Lung (tissue), 12 donors: ENCODE results near the gene DAGLA. TPM values are rescaled to one million over a fixed set of nuclear protein-coding genes. Genes with fewer than 3 reads are reported as not detected.
A peak's percentile ranks its signal among the peaks of the same experiment; 100 is the strongest.

ENCODE experiments used
- ATAC-seq: fragments of 200-7000 bp; cut with Tn5 transposase; one replicate; pipeline ENCODE4 v1.9.1; 2020; ENCODE audit warnings: moderate number of reproducible peaks; ENCODE audit not compliant: insufficient read depth, low FRiP score
- DNase-seq, 3 donors: peaks; one replicate each; pipeline ENCODE4 v3.0.0-alpha.2; 2013 to 2017
- H3K27ac ChIP-seq, 2 donors: one replicate each; pipeline ENCODE4 v1.5.1; 2013; ENCODE audit warnings: mild to moderate bottlenecking in 2 of 2, moderate library complexity in 2 of 2, control low read depth in 1 of 2, inconsistent platforms in 1 of 2, low read depth in 1 of 2, low read length in 1 of 2
- H3K27me3 ChIP-seq, 3 donors: one replicate each; pipeline ENCODE4 v1.5.1; 2013; ENCODE audit warnings: low read length in 2 of 3; ENCODE audit not compliant: control insufficient read depth in 3 of 3, insufficient read depth in 3 of 3
- H3K36me3 ChIP-seq, 4 donors: one replicate each; pipeline ENCODE4 v1.5.1; 2013; ENCODE audit warnings: low read length in 4 of 4, mild to moderate bottlenecking in 1 of 4, moderate library complexity in 1 of 4; ENCODE audit not compliant: control insufficient read depth in 4 of 4, insufficient read depth in 4 of 4
- H3K4me1 ChIP-seq, 5 donors: one replicate each; pipeline ENCODE4 v1.5.1; 2013; ENCODE audit warnings: low read length in 5 of 5, mild to moderate bottlenecking in 2 of 5, moderate library complexity in 1 of 5; ENCODE audit not compliant: control insufficient read depth in 5 of 5, insufficient read depth in 5 of 5
- H3K4me3 ChIP-seq: one replicate; pipeline ENCODE4 v1.5.1; 2013; ENCODE audit warnings: mild to moderate bottlenecking, control low read depth, moderate library complexity
- H3K9ac ChIP-seq, 2 donors: one replicate each; pipeline ENCODE4 v1.5.1; 2013; ENCODE audit warnings: low read length in 2 of 2, control low read depth in 1 of 2; ENCODE audit not compliant: insufficient read depth in 1 of 2
- H3K9me3 ChIP-seq, 4 donors: one replicate each; pipeline ENCODE4 v1.5.1; 2013; ENCODE audit warnings: low read length in 3 of 4, mild to moderate bottlenecking in 1 of 4, moderate library complexity in 1 of 4; ENCODE audit not compliant: control insufficient read depth in 4 of 4, insufficient read depth in 3 of 4
- CTCF ChIP-seq: IDR thresholded peaks from 2 replicates; pipeline ENCODE4 v1.5.1; 2012; ENCODE audit warnings: mild to moderate bottlenecking; ENCODE audit errors: control extremely low read depth, extremely low read depth
- WGBS, 2 donors: extraction: QIAGEN DNeasy Blood & Tissue Kit; methylation state at CpG; one replicate each; pipeline ENCODE4 v1.1.7; 2013; 5-methylcytosine and 5-hydroxymethylcytosine counted together
- polyA plus RNA-seq, 2 donors: library from polyadenylated mRNA; stranded (reverse); fragments of 200-250 nt; gene quantifications; one replicate each; pipeline ENCODE4 v1.2.1, GENCODE V29; 2013
- total RNA-seq, 2 donors: library from RNA; depleted of rRNA in 1 of 2; stranded (reverse); fragments of >200 nt in 1 of 2; gene quantifications; one replicate each; pipeline ENCODE4 v1.2.1, GENCODE V29; 2014 to 2021
- donor health status: control.
- donor health status: control.
- donor health status: Bipolar disorder and iron deficiency.
- donor health status: healthy.
- donor health status: DM: yes; HTN: yes; CAD: no.

DAGLA gene
- total and polyA plus RNA-seq, 4 donors, result 1.5 to 7.5 (median 2.9) TPM

DNA sequence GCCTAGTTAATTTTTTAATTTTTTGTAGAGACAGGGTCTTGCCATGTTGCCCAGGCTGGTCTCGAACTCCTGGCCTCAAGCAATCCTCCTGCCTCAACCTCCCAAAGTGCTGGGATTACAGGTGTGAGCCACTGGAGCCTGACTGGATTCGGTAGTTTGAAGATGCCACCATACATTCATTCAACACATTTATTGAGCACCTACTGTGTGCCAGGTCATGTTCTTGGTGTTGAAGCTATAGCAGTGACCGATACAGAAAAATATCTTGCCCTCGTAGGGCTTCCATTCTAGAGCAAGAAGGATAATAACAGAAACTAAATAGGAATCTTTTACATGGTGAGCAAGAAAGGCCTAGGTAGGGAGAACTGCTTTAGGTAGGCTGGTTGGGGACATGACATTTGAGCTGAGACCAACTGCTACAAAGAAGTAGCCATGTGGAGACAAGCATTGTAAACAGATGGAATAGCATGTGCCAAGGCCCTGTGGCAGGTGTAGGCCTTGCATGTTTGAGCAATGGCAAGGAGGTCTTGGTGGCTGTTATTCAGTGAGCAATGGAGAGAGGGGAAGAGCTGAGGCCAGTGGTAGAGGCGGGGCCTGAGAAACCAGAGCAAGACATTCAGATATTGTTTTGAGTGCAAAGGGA lies 70.6 kb downstream of the DAGLA start:
- Histone ChIP-seq H3K4me3 (no peak overlapping the region), H3K4me1 (peaks cover 0 to 22% (median 3%) of the 10 kb centered on the region in 5 donors), H3K27me3 (peaks cover 0 to 4% (median 0%) of the 10 kb centered on the region in 3 donors), H3K9me3 (no peaks in the 10 kb centered on the region), H3K9ac (no peak overlapping the region), H3K27ac (no peak overlapping the region), H3K36me3 (no peaks in the 10 kb centered on the region)
- ATAC-seq, result no peak
- no peak for DNase-seq
- TF ChIP-seq CTCF, result no peak
- WGBS, 2 donors, result 95 to 97% methylated on average over 5 of the region's 5 CpGs

- Histone ChIP-seq H3K9me3 (no peaks in the 10 kb centered on the region), H3K27me3 (peaks cover 0 to 4% (median 0%) of the 10 kb centered on the region in 3 donors), H3K9ac (no peak overlapping the region), H3K27ac (no peak overlapping the region), H3K4me3 (no peak overlapping the region), H3K36me3 (no peaks in the 10 kb centered on the region), H3K4me1 (peaks cover 0 to 22% (median 3%) of the 10 kb centered on the region in 5 donors)
- 89 to 94% methylated on average over 14 of the region's 14 CpGs for WGBS, 2 donors
- TF ChIP-seq CTCF, result no peak
- ATAC-seq (no peak), DNase-seq (no peak)
These were observed 71.2 kb downstream of the DAGLA start for GRCh38 chr11:61751384-61751783.

GRCh38 chr11:61752117-61752924 lies 72.1 kb downstream of the DAGLA start, which contains the start of gene MYRF:
Gene MYRF, plus strand, starts transcription at chr11:61752636. Its CDS starts 109 bp downstream, at chr11:61752745.
- peaks cover 0 to 4% (median 0%) of the 10 kb centered on the region in 3 donors for H3K27me3 ChIP-seq
- DNase-seq, result peak; percentile 50 to 75 (median 57)
- 3 to 6% methylated on average over 32 to 93 of the region's 93 CpGs for WGBS, 2 donors
- H3K36me3 ChIP-seq, result no peaks in the 10 kb centered on the region
- H3K4me3 ChIP-seq, result peak within 1 kb of the TSS; percentile 40
- peaks cover 0 to 22% (median 3%) of the 10 kb centered on the region in 5 donors for H3K4me1 ChIP-seq
- no peak within 1 kb of the TSS for H3K9ac ChIP-seq
- TF ChIP-seq CTCF, result peak; percentile 36
- H3K27ac ChIP-seq, result peak within 1 kb of the TSS in 1 of 2 donors; percentile 45
- peak; percentile 59 for ATAC-seq
- no peaks in the 10 kb centered on the region for H3K9me3 ChIP-seq
